HepG2 (cell line): ENCODE results near the gene PRR19. TPM values are rescaled to one million over a fixed set of nuclear protein-coding genes. Genes with fewer than 3 reads are reported as not detected.

ENCODE experiments used
- ATAC-seq: fragments of 200-7000 bp; cut with Tn5 transposase; 3 replicates; pipeline ENCODE4 v1.9.1; 2020; ENCODE audit warnings: mild to moderate bottlenecking, moderate library complexity
- BruUV-seq: library from RNA; stranded (reverse); fragments of 400-500 nt; replicated peaks from 2 replicates; lab custom pipeline; 2021; lab: Mats Ljungman, UMichigan
- CTCF ChIA-PET: fragments of 300-600 bp; formaldehyde crosslinking; extraction: SDS; loops from one replicate; lab custom pipeline; 2021; ENCODE audit warnings: low total read pairs, inconsistent platforms, low intra/inter-chr PET ratio; lab: Yijun Ruan, JAX
- POLR2A ChIA-PET: fragments of 350-600 bp; sonication (Branson Sonifier 250); formaldehyde crosslinking; loops from one replicate; lab custom pipeline; 2020; ENCODE audit warnings: antibody characterized with exemption, inconsistent platforms; lab: Yijun Ruan, JAX
- DNase-seq: peaks from one replicate; pipeline ENCODE4 v3.0.0-alpha.2; 2015; ENCODE audit warnings: low spot score
- FAIRE-seq: peaks from 3 replicates; lab custom pipeline; 2011; peaks lifted over from hg19 to GRCh38; lab: Jason Lieb, UNC
- H2AFZ ChIP-seq: one replicate; pipeline ENCODE4 v1.6.1; 2011; ENCODE audit warnings: low read length, inconsistent platforms
- H3K27ac ChIP-seq: fragments of 300-600 bp; 3 replicates; pipeline ENCODE4 v1.8.0; 2011; ENCODE audit warnings: mixed run types, mild to moderate bottlenecking, mixed read lengths, low read length, inconsistent platforms; ENCODE audit not compliant: insufficient read depth; ENCODE audit errors: extremely low read length
- H3K27me3 ChIP-seq, 2 experiments: fragments of 200-600 bp in 1 of 2; 2 replicates in 1 of 2; 3 replicates in 1 of 2; pipeline versions ENCODE4 v1.6.0 to v1.8.0; 2011; ENCODE audit warnings: low read length in 2 of 2, mild to moderate bottlenecking in 2 of 2, moderate library complexity in 2 of 2, inconsistent platforms in 1 of 2; ENCODE audit not compliant: insufficient read depth in 2 of 2, control insufficient read depth in 1 of 2
- H3K36me3 ChIP-seq, 2 experiments: fragments of 200-600 bp in 1 of 2; replicated peaks in 1 of 2; 2 replicates in 1 of 2; 3 replicates in 1 of 2; pipeline versions ENCODE4 v1.5.1 to v1.8.0; 2011; ENCODE audit warnings: low read length in 2 of 2, inconsistent platforms in 1 of 2; ENCODE audit not compliant: insufficient read depth in 2 of 2, control insufficient read depth in 1 of 2
- H3K4me1 ChIP-seq: 2 replicates; pipeline ENCODE4 v1.5.1; 2012; ENCODE audit warnings: low read length, inconsistent platforms; ENCODE audit not compliant: insufficient read depth
- H3K4me2 ChIP-seq: 2 replicates; pipeline ENCODE4 v1.6.0; 2011; ENCODE audit warnings: low read depth, low read length, inconsistent platforms
- H3K4me3 ChIP-seq, 3 experiments: fragments of 200-600 bp in 1 of 3; sonication (generic), shearing (Covaris generic) in 1 of 3; replicated peaks in 1 of 3; 2 replicates each; pipeline ENCODE4 v1.5.1; 2011 to 2016; ENCODE audit warnings: low read length in 3 of 3, inconsistent platforms in 2 of 3, low read depth in 2 of 3, mild to moderate bottlenecking in 2 of 3, control low read depth in 1 of 3, mixed read lengths in 1 of 3; ENCODE audit not compliant: insufficient read depth in 1 of 3
- H3K79me2 ChIP-seq: one replicate; pipeline ENCODE4 v1.6.1; 2011; ENCODE audit warnings: low read length, inconsistent platforms; ENCODE audit not compliant: insufficient read depth
- H3K9ac ChIP-seq: 2 replicates; pipeline ENCODE4 v1.6.0; 2011; ENCODE audit warnings: mild to moderate bottlenecking, low read depth, low read length, inconsistent platforms; ENCODE audit not compliant: insufficient read depth
- H3K9me3 ChIP-seq: 2 replicates; pipeline ENCODE4 v1.5.1; 2012; ENCODE audit warnings: mild to moderate bottlenecking, low read length
- H4K20me1 ChIP-seq: 2 replicates; pipeline ENCODE4 v1.6.0; 2011; ENCODE audit warnings: inconsistent platforms, mild to moderate bottlenecking, low read length, moderate library complexity; ENCODE audit not compliant: insufficient read depth
- ARHGAP35 ChIP-seq: sonication (generic); formaldehyde crosslinking; IDR thresholded peaks from 2 replicates; pipeline ENCODE4 v1.9.0; 2022; ENCODE audit warnings: mild to moderate bottlenecking, inconsistent platforms, moderate library complexity, missing genetic modification reagents, borderline replicate concordance
- HNRNPL ChIP-seq: fragments of 200-400 bp; formaldehyde crosslinking; IDR thresholded peaks from 2 replicates; pipeline ENCODE4 v1.6.1; 2017; ENCODE audit warnings: mild to moderate bottlenecking, low read depth, low read length
- MEIS1 ChIP-seq: sonication (generic); formaldehyde crosslinking; IDR thresholded peaks from 2 replicates; pipeline ENCODE4 v1.9.0; 2021; ENCODE audit warnings: mild to moderate bottlenecking, missing genetic modification reagents, moderate library complexity, borderline replicate concordance
- MTF2 ChIP-seq: sonication (generic); formaldehyde crosslinking; IDR thresholded peaks from 2 replicates; pipeline ENCODE4 v1.5.0; 2020; ENCODE audit warnings: missing genetic modification reagents, borderline replicate concordance
- NFE2 ChIP-seq: sonication (generic); formaldehyde crosslinking; IDR thresholded peaks from 2 replicates; pipeline ENCODE4 v1.4.0; 2020; ENCODE audit warnings: missing genetic modification reagents
- PLRG1 ChIP-seq: fragments of 450-650 bp; conservative IDR thresholded peaks from 2 replicates; pipeline ENCODE4 v1.6.1; 2016
- RXRA ChIP-seq: sonication (generic); formaldehyde crosslinking; IDR thresholded peaks from 2 replicates; pipeline ENCODE4 v1.5.1; 2020; ENCODE audit warnings: missing genetic modification reagents
- SRSF4 ChIP-seq: fragments of 200-400 bp; formaldehyde crosslinking; IDR thresholded peaks from one replicate; pipeline ENCODE4 v1.6.1; 2018; ENCODE audit warnings: mild to moderate bottlenecking, low read depth, low read length, moderate library complexity; ENCODE audit not compliant: poor library complexity, severe bottlenecking
- ZBTB38 ChIP-seq: sonication (generic); formaldehyde crosslinking; IDR thresholded peaks from 2 replicates; pipeline ENCODE4 v1.5.1; 2020; ENCODE audit warnings: mild to moderate bottlenecking, missing genetic modification reagents
- ZFP90 ChIP-seq: sonication (generic); formaldehyde crosslinking; IDR thresholded peaks from 2 replicates; pipeline ENCODE4 v1.8.0; 2022; ENCODE audit warnings: missing genetic modification reagents, mild to moderate bottlenecking, inconsistent platforms, borderline replicate concordance
- ZNF260 ChIP-seq: sonication (generic); formaldehyde crosslinking; IDR thresholded peaks from 2 replicates; pipeline ENCODE4 v1.4.0; 2020; ENCODE audit warnings: missing genetic modification reagents, low read depth, mild to moderate bottlenecking, borderline replicate concordance
- ZNF879 ChIP-seq: sonication (generic); formaldehyde crosslinking; IDR thresholded peaks from 2 replicates; pipeline ENCODE4 v1.8.1; 2023; ENCODE audit warnings: missing genetic modification reagents
- ZNF891 ChIP-seq: sonication (generic); formaldehyde crosslinking; IDR thresholded peaks from 2 replicates; pipeline ENCODE4 v1.5.0; 2020; ENCODE audit warnings: mild to moderate bottlenecking, missing genetic modification reagents
- WGBS: methylation state at CpG from one replicate; pipeline ENCODE4 v1.1.6; 2017; ENCODE audit warnings: low lambda C conversion rate; 5-methylcytosine and 5-hydroxymethylcytosine counted together
- in situ Hi-C: cut with HindIII; loops from 2 replicates; pipeline ENCODE4 v1.10.0; 2017; ENCODE audit warnings: low pct_unique_long_range_greater_than_20kb; ENCODE audit not compliant: extremely low pct_ligation_motif_present
- intact Hi-C: fragments of 100-400 bp; cut with micrococcal nuclease; formaldehyde crosslinking; loops from one replicate; pipeline ENCODE4 v1.10.0; 2022; ENCODE audit not compliant: unreplicated experiment
- polyA plus RNA-seq, 8 experiments: library from polyadenylated mRNA; depleted of rRNA in 3 of 8; stranded (reverse) in 7 of 8; unstranded in 1 of 8; fragments of >200 nt; fragmentation: Illumina TruSeq in 4 of 8; extraction: Trizol in 4 of 8; gene quantifications; 2 replicates each; pipeline versions ENCODE4 v1.2.1 to v1.2.3, GENCODE V29; 2011 to 2016; ENCODE audit warnings: low read depth in 4 of 8, missing spikeins in 1 of 8, mixed read lengths in 1 of 8; ENCODE audit not compliant: insufficient read depth in 1 of 8
- total RNA-seq, 5 experiments: library from RNA; depleted of rRNA; stranded (reverse); fragments of >200 nt; fragmentation: Illumina TruSeq; extraction: Trizol; gene quantifications; 2 replicates each; pipeline ENCODE4 v1.2.3, GENCODE V29; 2016; ENCODE audit warnings: low read depth in 1 of 5
- TF ChIP-seq, protein P1 (sequence below): fragments of 450-650 bp; IDR thresholded peaks from 2 replicates; pipeline ENCODE4 v1.6.1; 2017
- TF ChIP-seq, protein P2 (sequence below): sonication (generic); formaldehyde crosslinking; IDR thresholded peaks from 2 replicates; pipeline ENCODE4 v1.9.0; 2022; ENCODE audit warnings: low read depth, missing genetic modification reagents
- TF ChIP-seq, protein P3 (sequence below): sonication (generic); formaldehyde crosslinking; IDR thresholded peaks from 2 replicates; pipeline ENCODE4 v1.4.0; 2020; ENCODE audit warnings: mild to moderate bottlenecking, missing genetic modification reagents
- TF ChIP-seq, protein P4 (sequence below): sonication (generic); formaldehyde crosslinking; IDR thresholded peaks from 2 replicates; pipeline ENCODE4 v1.5.0; 2020; ENCODE audit warnings: missing genetic modification reagents
- TF ChIP-seq, protein P5 (sequence below): sonication (generic); formaldehyde crosslinking; IDR thresholded peaks from 2 replicates; pipeline ENCODE4 v1.5.0; 2020; ENCODE audit warnings: mild to moderate bottlenecking, missing genetic modification reagents

Gene PRR19
- total and polyA plus RNA-seq, 2 of the 13 experiments (the other 11 are each of a cell fraction or from before 2014, with no cell fraction given): 0.21 to 0.33 TPM

DNA sequence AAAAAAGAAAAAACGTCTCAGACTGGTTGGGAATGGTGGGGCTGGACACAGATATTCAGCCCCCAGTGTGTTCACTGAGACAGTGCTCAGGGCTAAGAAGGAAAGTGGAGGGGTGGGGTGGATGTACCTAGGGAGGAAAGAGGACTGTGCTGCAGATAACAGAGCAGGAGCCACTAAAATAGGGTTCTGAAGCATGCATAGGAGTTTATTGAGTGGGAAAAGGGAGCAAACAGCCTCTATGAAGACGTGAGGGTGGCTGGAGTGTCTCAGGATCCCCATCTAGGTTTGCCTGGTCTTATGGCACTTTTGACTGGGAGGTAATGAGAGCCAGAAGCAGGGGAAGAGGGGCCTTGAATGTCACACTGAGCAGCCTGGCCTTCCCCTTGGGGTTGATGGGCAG lies 26.9 kb downstream of the PRR19 start (continued):
- TF ChIP-seq, protein P1, sequence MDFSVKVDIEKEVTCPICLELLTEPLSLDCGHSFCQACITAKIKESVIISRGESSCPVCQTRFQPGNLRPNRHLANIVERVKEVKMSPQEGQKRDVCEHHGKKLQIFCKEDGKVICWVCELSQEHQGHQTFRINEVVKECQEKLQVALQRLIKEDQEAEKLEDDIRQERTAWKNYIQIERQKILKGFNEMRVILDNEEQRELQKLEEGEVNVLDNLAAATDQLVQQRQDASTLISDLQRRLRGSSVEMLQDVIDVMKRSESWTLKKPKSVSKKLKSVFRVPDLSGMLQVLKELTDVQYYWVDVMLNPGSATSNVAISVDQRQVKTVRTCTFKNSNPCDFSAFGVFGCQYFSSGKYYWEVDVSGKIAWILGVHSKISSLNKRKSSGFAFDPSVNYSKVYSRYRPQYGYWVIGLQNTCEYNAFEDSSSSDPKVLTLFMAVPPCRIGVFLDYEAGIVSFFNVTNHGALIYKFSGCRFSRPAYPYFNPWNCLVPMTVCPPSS: no peak
- TF ChIP-seq ZNF879 (CRISPR knock-in tag) (no peak), ZNF260 (CRISPR knock-in tag) (no peak), MEIS1 (CRISPR knock-in tag) (no peak), ZNF891 (CRISPR knock-in tag) (no peak), NFE2 (no peak), PLRG1 (no peak)

DNA sequence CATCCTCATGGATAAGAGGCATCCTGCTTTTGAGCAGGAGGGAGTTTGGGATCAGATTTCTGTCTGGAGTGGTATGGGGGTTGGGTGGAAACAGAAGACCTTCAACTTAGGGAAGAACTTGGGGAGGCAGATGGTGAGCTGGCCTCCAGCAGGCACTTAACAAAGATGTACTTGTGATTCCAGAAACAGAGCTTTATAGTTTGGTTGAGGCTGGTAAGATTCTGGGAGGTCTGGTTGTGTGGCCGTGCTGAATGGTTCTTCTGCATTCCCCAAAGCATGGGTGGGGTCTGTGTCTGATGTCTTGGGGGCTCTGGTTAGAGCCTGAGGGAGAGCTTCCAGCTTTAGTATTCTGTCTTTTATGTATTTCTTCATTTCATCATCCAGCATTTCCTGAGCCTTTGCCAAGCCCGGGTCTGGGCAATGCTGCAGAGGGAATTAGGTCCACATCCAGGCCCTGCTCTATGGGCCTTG lies 28.3 kb downstream of the PRR19 start:
- Histone ChIP-seq H3K79me2 (peaks cover 21% of the 10 kb centered on the region), H3K27me3 (no peaks in the 10 kb centered on the region; a peak in 1 of 5 replicates), H3K27ac (no peak overlapping the region), H3K4me2 (no peak overlapping the region), H4K20me1 (no peaks in the 10 kb centered on the region), H3K9me3 (no peaks in the 10 kb centered on the region), H3K4me1 (peaks cover 36% of the 10 kb centered on the region), H3K9ac (no peak overlapping the region), H3K36me3 (peaks cover 2 to 9% of the 10 kb centered on the region in 2 experiments; a peak in 3 of 5 replicates), H2AFZ (no peak overlapping the region), H3K4me3 (no peak overlapping the region)
- FAIRE-seq (no peak), ATAC-seq (no peak), DNase-seq (no peak)
- 74% methylated on average over 2 of the region's 2 CpGs for WGBS
- BruUV-seq: no TSS peak
- ChIA-PET POLR2A (no interaction called here), CTCF (no interaction called here)
- in situ Hi-C loops: no loop called here
- intact Hi-C loops: no loop called here
- TF ChIP-seq HNRNPL (no peak), ZBTB38 (no peak), ZFP90 (CRISPR knock-in tag) (no peak), RXRA (CRISPR knock-in tag) (no peak), MTF2 (CRISPR knock-in tag) (no peak), ARHGAP35 (CRISPR knock-in tag) (no peak), SRSF4 (no peak)
- TF ChIP-seq, protein P2, sequence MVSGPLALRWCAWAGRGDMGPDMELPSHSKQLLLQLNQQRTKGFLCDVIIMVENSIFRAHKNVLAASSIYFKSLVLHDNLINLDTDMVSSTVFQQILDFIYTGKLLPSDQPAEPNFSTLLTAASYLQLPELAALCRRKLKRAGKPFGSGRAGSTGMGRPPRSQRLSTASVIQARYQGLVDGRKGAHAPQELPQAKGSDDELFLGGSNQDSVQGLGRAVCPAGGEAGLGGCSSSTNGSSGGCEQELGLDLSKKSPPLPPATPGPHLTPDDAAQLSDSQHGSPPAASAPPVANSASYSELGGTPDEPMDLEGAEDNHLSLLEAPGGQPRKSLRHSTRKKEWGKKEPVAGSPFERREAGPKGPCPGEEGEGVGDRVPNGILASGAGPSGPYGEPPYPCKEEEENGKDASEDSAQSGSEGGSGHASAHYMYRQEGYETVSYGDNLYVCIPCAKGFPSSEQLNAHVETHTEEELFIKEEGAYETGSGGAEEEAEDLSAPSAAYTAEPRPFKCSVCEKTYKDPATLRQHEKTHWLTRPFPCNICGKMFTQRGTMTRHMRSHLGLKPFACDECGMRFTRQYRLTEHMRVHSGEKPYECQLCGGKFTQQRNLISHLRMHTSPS (CRISPR knock-in tag): no peak
- TF ChIP-seq, protein P3, sequence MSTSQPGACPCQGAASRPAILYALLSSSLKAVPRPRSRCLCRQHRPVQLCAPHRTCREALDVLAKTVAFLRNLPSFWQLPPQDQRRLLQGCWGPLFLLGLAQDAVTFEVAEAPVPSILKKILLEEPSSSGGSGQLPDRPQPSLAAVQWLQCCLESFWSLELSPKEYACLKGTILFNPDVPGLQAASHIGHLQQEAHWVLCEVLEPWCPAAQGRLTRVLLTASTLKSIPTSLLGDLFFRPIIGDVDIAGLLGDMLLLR (CRISPR knock-in tag): no peak
- TF ChIP-seq, protein P4, sequence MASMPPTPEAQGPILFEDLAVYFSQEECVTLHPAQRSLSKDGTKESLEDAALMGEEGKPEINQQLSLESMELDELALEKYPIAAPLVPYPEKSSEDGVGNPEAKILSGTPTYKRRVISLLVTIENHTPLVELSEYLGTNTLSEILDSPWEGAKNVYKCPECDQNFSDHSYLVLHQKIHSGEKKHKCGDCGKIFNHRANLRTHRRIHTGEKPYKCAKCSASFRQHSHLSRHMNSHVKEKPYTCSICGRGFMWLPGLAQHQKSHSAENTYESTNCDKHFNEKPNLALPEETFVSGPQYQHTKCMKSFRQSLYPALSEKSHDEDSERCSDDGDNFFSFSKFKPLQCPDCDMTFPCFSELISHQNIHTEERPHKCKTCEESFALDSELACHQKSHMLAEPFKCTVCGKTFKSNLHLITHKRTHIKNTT (CRISPR knock-in tag): no peak
- TF ChIP-seq, protein P5, sequence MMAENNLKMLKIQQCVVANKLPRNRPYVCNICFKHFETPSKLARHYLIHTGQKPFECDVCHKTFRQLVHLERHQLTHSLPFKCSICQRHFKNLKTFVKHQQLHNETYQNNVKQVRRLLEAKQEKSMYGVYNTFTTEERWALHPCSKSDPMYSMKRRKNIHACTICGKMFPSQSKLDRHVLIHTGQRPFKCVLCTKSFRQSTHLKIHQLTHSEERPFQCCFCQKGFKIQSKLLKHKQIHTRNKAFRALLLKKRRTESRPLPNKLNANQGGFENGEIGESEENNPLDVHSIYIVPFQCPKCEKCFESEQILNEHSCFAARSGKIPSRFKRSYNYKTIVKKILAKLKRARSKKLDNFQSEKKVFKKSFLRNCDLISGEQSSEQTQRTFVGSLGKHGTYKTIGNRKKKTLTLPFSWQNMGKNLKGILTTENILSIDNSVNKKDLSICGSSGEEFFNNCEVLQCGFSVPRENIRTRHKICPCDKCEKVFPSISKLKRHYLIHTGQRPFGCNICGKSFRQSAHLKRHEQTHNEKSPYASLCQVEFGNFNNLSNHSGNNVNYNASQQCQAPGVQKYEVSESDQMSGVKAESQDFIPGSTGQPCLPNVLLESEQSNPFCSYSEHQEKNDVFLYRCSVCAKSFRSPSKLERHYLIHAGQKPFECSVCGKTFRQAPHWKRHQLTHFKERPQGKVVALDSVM: no peak
